ENCODE data around the gene CCDC185. TPM values are rescaled to one million over a fixed set of nuclear protein-coding genes. Genes with fewer than 3 reads are reported as not detected.

CCDC185 gene
- total and polyA plus RNA-seq, 2 of the 13 experiments (the other 11 are each of a cell fraction or from before 2014, with no cell fraction given), result not detected

DNA sequence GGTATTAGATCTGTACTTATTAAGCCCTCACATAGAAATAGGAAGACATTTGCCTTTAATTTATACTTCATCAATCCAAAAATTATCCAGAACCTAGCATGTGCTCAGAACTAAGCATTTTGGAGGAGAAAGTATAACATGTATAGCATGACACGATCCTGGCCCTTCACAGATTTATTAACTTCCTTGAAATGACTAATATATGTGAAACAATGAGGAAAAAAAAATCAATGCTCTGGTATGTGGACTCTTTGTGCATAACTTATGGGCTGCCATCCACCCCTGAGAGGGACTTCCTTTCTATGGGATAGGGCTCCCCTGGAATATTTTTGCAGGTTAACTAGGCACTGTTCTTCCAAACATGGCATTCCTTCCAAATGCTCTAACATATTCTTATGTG is 36.6 kb downstream of the CCDC185 start:
- ChIA-PET POLR2A (no interaction called here), CTCF (ENCODE audit: low intra/inter-chr PET ratio, low total read pairs) (no interaction called here)
- Histone ChIP-seq H3K4me3 (replicated peaks in 1 of 3; ENCODE audit: insufficient read depth in 1 of 3, low read depth in 2 of 3, low read length in 3 of 3) (no peak overlapping the region), H3K9me3 (ENCODE audit: low read length) (no peaks in the 10 kb centered on the region), H3K79me2 (ENCODE audit: insufficient read depth, low read length) (no peaks in the 10 kb centered on the region), H3K27ac (ENCODE audit: extremely low read length, insufficient read depth, low read length) (no peak overlapping the region), H3K9ac (ENCODE audit: insufficient read depth, low read depth, low read length) (no peak overlapping the region), H3K4me1 (ENCODE audit: insufficient read depth, low read length) (no peaks in the 10 kb centered on the region), H2AFZ (ENCODE audit: low read length) (no peak overlapping the region), H3K36me3 (replicated peaks in 1 of 2; ENCODE audit: control insufficient read depth in 1 of 2, insufficient read depth in 2 of 2, low read length in 2 of 2) (no peaks in the 10 kb centered on the region), H3K27me3 (ENCODE audit: control insufficient read depth in 1 of 2, insufficient read depth in 2 of 2, low read length in 2 of 2) (no peaks in the 10 kb centered on the region; a peak in 1 of 5 replicates), H3K4me2 (ENCODE audit: low read depth, low read length) (no peak overlapping the region), H4K20me1 (ENCODE audit: insufficient read depth, low read length) (no peaks in the 10 kb centered on the region)
- ATAC-seq, result no peak
- in situ Hi-C loops (cut with HindIII; ENCODE audit: extremely low pct_ligation_motif_present, low pct_unique_long_range_greater_than_20kb) (no loop called here), intact Hi-C loops (cut with micrococcal nuclease; ENCODE audit: unreplicated experiment) (no loop called here)
- 0% methylated on average over 1 of the region's 1 CpG for WGBS (ENCODE audit: low lambda C conversion rate)
- FAIRE-seq, result no peak
- DNase-seq (ENCODE audit: low spot score), result no peak
- TF ChIP-seq ZNF558 (CRISPR knock-in tag; IDR thresholded peaks at IDR 0.05; ENCODE audit: borderline replicate concordance), result no peak
- TF ChIP-seq TGIF2 (CRISPR knock-in tag; IDR thresholded peaks at IDR 0.05), result no peak
- TF ChIP-seq ZNF563 (CRISPR knock-in tag; IDR thresholded peaks at IDR 0.05), result no peak
- TF ChIP-seq ZFAT (CRISPR knock-in tag; conservative IDR thresholded peaks at IDR 0.05), result no peak
- no peak for TF ChIP-seq TEAD2 (CRISPR knock-in tag; IDR thresholded peaks at IDR 0.05)
- TF ChIP-seq, protein P1, sequence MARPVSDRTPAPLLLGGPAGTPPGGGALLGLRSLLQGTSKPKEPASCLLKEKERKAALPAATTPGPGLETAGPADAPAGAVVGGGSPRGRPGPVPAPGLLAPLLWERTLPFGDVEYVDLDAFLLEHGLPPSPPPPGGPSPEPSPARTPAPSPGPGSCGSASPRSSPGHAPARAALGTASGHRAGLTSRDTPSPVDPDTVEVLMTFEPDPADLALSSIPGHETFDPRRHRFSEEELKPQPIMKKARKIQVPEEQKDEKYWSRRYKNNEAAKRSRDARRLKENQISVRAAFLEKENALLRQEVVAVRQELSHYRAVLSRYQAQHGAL (CRISPR knock-in tag; IDR thresholded peaks at IDR 0.05; ENCODE audit: not compliant biosample characterization), result no peak
- no peak for TF ChIP-seq ZNF775 (CRISPR knock-in tag; IDR thresholded peaks at IDR 0.05; ENCODE audit: borderline replicate concordance)
- no peak for TF ChIP-seq ZNF430 (CRISPR knock-in tag; IDR thresholded peaks at IDR 0.05)
- no peak for TF ChIP-seq LRRFIP1 (CRISPR knock-in tag; conservative IDR thresholded peaks at IDR 0.05)
- no peak for TF ChIP-seq POLR2G (IDR thresholded peaks at IDR 0.05; ENCODE audit: low read depth, low read length)
- TF ChIP-seq ZNF282 (IDR thresholded peaks at IDR 0.05; ENCODE audit: partially characterized antibody), result no peak
- no peak for TF ChIP-seq ZNF552 (CRISPR knock-in tag; IDR thresholded peaks at IDR 0.05; ENCODE audit: borderline replicate concordance)
- no peak for TF ChIP-seq ZSCAN20 (CRISPR knock-in tag; IDR thresholded peaks at IDR 0.05; ENCODE audit: borderline replicate concordance)
- no peak for TF ChIP-seq CREB1 (IDR thresholded peaks at IDR 0.05)
- no peak for TF ChIP-seq CREB1 (CRISPR knock-in tag; IDR thresholded peaks at IDR 0.05)
- no peak for TF ChIP-seq WIZ (CRISPR knock-in tag; IDR thresholded peaks at IDR 0.05)
- no TSS peak for BruUV-seq (replicated peaks)

Measured in HepG2 (cell line).